RWPE1 (cell line): Measurements from ENCODE around the gene ARHGAP20.

ENCODE experiments used
- CTCF ChIA-PET: fragments of 350-600 bp; sonication (Branson Sonifier 250); formaldehyde crosslinking; extraction: SDS; loops from one replicate; lab custom pipeline; 2021; lab: Yijun Ruan, JAX
- POLR2A ChIA-PET: fragments of 400-600 bp; formaldehyde crosslinking; extraction: SDS; loops from one replicate; lab custom pipeline; 2020; ENCODE audit warnings: antibody characterized with exemption; ENCODE audit not compliant: low non-redundant PET; lab: Yijun Ruan, JAX
- DNase-seq: peaks from one replicate; pipeline ENCODE4 v3.0.0; 2012; ENCODE audit warnings: low spot score
- H3K27ac ChIP-seq: fragments of 450-650 bp; 2 replicates; pipeline ENCODE4 v1.5.1; 2017
- TF ChIP-seq, protein P1 (sequence below): fragments of 450-650 bp; conservative IDR thresholded peaks from 2 replicates; pipeline ENCODE4 v1.5.1; 2017; ENCODE audit warnings: low read depth, mild to moderate bottlenecking

Gene ARHGAP20, protein sequence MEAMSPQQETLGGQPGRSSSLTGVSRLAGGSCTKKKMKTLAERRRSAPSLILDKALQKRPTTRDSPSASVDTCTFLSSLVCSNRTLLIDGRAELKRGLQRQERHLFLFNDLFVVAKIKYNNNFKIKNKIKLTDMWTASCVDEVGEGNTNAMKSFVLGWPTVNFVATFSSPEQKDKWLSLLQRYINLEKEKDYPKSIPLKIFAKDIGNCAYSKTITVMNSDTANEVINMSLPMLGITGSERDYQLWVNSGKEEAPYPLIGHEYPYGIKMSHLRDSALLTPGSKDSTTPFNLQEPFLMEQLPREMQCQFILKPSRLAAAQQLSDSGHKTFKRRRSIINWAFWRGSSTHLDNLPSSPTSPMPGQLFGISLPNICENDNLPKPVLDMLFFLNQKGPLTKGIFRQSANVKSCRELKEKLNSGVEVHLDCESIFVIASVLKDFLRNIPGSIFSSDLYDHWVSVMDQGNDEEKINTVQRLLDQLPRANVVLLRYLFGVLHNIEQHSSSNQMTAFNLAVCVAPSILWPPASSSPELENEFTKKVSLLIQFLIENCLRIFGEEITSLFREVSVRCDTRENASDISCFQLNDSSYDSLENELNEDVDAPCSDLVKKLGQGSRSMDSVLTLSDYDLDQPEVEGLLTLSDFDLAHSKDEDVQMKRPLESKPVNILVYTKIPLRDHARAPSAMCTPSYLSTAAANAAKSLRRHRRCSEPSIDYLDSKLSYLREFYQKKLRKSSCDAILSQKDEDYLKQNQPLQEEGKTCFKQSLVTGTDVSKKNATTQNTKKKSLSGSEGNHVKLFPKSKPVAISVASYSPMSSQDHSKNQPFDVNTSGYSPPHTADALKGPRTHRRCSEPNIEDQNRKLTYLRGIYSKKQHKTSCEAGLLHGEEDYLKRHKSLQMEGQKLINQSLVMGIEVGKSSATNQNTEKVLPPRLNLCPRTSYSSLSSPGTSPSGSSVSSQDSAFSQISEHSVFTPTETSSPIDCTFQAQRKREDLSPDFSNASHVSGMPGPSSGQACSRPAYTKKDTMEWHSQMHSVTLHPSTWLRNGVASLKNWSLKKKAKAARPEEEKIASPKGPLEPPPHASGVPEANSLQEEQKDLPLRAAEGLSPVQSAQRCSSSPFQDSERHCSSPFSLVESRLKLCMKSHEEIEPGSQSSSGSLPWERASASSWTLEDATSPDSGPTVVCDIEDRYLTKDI

DNA sequence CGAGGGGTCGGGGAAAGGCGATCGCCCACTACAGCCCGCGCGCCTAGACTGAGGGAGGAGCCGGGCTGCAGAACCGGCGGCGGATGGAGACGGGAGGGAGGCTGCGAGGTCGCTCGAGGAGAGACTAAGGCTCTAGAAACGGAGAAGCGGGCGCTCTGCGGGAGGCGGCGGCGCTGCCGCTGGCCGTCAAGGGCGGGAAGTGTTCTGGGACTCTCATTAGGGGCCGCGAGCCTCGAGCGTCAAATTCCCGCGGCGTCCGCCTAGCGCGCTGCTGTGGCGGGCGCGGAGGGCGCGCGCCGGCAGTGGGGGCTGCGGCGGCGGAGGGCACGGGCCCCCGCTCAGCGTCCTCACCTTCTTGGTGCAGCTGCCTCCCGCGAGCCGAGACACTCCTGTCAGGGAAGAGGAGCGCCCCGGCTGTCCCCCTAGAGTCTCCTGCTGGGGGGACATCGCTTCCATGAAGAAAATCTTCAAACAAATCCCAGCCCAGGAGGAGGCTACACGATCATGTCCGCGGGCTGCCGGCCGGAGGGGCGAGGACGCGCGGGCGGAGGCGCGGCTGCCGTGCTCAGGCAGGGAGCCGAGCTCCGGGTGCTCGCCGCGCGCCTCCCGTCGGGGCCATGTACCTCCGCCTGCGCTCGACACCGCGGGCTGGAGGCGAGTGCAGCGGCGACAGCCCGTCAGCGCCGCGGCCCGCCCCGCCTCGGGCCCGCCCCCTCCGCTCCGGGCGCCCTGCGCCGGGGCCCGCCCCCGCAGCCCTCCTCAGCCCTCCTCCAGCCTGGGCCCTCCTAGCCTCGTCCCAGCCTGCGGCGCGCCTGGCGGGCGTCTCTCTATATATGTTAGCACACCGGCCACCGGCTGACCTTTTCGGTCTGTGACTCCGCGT, at the start of gene ARHGAP20:
TSS of gene ARHGAP20 (minus strand) at position 662 of the 883 bp plus-strand sequence. CDS start at position 456, 206 bp downstream.
- no peak within 1 kb of the TSS for H3K27ac ChIP-seq
- ChIA-PET POLR2A (no interaction called here), CTCF (interaction anchor here (0.8 kb wide), 1 partner anchor 250 kb away, joined by 3 read pairs; no protein-coding TSS in a partner anchor)
- peak; percentile 45 for DNase-seq
- TF ChIP-seq, protein P1, sequence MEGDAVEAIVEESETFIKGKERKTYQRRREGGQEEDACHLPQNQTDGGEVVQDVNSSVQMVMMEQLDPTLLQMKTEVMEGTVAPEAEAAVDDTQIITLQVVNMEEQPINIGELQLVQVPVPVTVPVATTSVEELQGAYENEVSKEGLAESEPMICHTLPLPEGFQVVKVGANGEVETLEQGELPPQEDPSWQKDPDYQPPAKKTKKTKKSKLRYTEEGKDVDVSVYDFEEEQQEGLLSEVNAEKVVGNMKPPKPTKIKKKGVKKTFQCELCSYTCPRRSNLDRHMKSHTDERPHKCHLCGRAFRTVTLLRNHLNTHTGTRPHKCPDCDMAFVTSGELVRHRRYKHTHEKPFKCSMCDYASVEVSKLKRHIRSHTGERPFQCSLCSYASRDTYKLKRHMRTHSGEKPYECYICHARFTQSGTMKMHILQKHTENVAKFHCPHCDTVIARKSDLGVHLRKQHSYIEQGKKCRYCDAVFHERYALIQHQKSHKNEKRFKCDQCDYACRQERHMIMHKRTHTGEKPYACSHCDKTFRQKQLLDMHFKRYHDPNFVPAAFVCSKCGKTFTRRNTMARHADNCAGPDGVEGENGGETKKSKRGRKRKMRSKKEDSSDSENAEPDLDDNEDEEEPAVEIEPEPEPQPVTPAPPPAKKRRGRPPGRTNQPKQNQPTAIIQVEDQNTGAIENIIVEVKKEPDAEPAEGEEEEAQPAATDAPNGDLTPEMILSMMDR: no peak

DNA sequence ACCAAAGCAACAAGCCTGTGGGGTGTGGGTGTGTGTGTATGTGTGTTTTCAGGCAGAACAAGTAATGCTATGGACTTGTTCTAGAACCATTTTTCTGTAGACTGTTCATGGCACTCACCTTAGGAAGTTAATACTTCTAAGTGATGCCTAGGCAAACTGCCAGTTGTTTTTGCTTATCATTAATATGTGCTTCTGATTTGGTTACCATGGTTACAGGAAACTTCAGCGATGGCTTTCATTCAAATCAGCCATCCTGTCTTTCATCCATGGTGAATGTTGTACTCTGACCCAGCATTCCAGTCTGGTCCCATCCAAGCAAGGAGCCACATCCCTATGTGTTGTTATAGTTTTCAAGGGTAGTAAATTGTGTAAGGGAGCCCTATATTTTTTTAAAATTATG, 49.8 kb upstream of the ARHGAP20 start:
- no peak overlapping the region for H3K27ac ChIP-seq
- TF ChIP-seq, protein P1: no peak
- no peak for DNase-seq
- ChIA-PET POLR2A (no interaction called here), CTCF (no interaction called here)

DNA sequence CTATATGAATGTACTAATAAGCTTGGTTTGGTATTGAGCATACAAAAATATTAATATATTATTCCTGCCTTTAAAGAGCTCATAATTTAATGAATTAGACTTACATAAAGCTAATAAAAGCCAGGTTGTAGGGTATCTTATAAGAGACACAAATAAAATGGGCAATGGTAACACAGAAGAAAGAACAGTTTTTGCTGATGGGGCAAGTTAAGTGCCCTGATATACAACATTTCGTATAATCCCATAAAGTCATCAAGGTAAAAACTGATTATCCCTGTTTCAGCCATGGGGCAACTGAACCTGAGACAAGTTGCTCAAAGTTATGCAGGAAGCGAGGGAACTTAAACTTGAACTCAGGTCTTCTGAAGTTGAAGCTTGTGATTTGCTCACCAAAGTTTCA, 48.9 kb upstream of the ARHGAP20 start:
- POLR2A ChIA-PET: no interaction called here
- CTCF ChIA-PET: no interaction called here
- TF ChIP-seq, protein P1: no peak
- no peak for DNase-seq
- no peak overlapping the region for H3K27ac ChIP-seq

DNA sequence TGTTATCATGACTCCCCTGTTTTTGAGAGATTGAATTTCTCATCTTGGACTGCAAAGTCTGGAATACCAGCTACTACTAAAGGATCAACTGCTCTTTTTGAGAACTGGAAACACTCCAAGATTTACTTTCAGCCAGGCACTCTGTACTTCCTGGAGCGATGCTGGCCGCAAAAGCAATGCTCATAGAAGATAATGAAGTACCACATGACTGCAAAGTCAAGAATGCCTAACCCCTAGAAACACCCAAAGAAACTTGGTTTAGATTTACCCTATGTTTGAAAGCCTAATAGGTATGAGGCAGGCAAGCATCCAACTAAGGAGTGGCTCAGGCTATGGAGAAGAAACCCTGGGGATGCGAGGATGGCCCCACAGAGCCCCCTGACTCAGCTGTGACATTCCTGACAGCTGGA, 47.7 kb upstream of the ARHGAP20 start:
- no peak overlapping the region for H3K27ac ChIP-seq
- ChIA-PET POLR2A (no interaction called here), CTCF (no interaction called here)
- no peak for DNase-seq
- TF ChIP-seq, protein P1: no peak

DNA sequence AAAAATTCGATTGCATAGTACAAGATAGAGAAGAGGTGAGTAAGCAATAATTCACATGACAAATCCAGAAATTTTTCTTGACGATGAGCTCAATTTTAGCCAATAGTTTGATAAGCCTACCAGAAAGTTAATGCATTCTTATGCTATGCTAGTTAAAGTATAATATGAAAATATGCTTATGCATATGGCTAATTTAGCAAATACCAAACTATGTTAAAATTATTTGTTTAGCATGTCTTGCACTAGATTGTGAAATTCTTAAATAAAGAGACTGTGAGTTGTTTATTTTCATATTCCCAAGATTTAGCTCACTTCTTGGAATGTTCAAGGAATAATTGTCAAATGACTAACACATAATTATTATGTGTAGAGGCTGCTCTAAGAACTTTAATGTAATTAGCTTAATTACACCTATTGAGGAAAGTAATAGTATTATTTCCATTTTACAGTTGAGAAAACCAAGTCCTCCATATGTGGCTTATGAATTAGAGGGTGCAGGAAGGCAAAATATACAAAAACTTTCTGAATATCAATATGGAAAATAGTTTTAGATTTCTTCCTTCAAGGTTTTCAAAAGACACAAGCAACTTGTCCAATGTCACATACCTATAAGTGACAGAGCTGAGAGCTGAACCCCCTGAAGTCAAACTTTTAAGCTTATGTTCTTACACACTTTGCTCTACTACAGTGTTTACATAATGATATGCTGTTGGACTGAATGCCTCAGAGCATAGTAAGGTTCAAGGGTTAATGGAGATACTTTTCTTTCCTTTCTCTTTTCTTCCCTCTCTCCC, 45.9 kb upstream of the ARHGAP20 start:
- POLR2A ChIA-PET: no interaction called here
- no peak for DNase-seq
- CTCF ChIA-PET: no interaction called here
- H3K27ac ChIP-seq: no peak overlapping the region
- TF ChIP-seq, protein P1: no peak
